GM11168 (cell line): ENCODE measurements around the gene PCDHB11.
"Not testable (repeated sequence)": the region's sequence is repeated elsewhere in the genome, so short reads cannot be mapped to it uniquely, and the experiment has no call there.

Source experiments
- in situ Hi-C: fragments of 300-500 bp; cut with MboI; formaldehyde crosslinking; loops from one replicate; pipeline ENCODE4 v1.12.0; 2022; ENCODE audit warnings: low sequenced_read_pairs; ENCODE audit not compliant: unreplicated experiment

PCDHB11 gene

DNA sequence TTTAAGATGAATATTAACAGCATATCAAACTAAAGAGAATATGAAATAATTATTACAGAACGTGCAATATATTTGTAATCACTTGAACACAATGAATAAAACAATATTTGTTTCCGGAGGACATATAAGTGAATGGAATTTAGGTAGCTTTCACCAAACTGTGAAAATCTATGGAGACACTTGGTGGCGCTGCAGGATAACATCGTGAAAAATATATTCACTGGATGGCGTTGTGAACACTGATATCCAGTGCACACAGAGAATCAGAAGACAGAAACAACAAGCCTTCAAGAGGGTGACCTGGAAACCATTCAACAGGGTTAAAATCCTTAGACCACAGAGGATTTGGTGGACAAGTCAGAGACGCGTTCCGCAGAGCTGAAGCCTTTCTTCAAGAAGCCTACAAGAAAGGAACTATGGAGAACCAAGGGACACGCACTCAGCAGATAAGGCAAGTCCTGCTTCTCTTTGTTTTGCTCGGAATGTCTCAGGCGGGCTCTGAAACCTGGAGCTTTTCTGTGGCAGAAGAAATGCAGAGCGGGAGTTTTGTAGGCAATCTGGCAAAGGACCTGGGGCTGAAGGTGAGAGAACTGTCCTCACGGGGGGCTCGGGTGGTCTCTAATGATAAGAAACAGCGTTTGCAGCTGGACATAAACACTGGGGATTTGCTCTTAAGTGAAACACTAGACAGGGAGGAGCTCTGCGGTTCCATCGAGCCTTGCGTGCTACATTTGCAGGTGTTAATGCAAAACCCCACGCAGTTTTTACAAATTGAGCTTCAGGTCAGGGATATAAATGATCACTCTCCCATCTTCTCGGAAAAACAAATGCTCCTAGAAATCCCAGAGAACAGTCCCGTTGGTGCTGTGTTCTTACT is at the start of gene PCDHB11:
Gene PCDHB11 (plus strand): TSS at position 269 of the 877 bp plus-strand sequence. CDS start 148 bp downstream, at position 417.
- in situ Hi-C loops = no loop called here

DNA sequence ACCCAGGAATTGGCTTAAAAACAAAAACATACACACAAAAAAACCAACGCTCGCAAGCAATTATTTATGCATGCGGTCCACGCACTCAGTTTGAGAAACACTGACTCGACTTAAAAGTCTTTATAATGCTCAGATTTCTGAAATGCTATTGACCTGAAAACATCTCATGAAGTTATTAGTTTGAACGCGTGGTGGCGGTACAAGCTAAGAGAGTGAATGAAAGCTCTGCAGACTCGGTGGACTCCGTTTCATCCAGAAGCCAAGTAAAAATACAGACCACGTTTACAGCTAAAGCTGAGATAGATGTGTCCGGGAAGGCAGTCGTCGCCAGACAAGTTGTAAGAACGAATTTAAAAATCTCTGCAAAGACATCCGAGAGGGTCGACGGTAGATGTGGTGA is 49.6 kb upstream of the PCDHB11 start, which contains the start of gene PCDHB6:
Gene PCDHB6 (plus strand): TSS at position 246 of the 400 bp plus-strand sequence. CDS start 201 bp downstream, outside the sequence.
- in situ Hi-C loops = no loop called here

DNA sequence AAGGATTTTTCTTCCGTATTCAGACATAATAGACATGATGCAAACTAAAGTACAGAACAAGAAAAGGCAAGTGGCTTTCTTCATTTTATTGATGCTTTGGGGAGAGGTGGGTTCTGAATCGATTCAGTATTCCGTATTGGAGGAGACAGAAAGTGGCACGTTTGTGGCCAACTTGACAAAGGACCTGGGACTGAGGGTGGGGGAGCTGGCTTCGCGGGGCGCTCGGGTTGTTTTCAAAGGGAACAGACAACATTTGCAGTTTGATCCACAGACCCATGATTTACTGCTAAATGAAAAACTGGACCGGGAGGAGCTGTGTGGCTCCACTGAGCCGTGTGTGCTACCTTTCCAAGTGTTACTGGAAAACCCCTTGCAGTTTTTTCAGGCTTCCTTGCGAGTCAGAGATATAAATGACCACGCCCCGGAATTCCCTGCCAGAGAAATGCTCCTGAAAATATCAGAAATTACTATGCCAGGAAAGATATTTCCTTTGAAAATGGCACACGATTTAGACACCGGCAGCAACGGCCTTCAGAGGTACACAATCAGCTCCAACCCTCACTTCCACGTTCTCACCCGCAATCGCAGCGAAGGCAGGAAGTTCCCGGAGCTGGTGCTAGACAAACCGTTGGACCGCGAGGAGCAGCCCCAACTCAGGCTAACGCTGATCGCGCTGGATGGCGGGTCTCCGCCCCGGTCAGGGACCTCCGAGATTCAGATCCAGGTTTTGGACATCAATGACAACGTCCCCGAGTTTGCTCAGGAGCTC is 49.0 kb upstream of the PCDHB11 start:
- in situ Hi-C loops = no loop called here

DNA sequence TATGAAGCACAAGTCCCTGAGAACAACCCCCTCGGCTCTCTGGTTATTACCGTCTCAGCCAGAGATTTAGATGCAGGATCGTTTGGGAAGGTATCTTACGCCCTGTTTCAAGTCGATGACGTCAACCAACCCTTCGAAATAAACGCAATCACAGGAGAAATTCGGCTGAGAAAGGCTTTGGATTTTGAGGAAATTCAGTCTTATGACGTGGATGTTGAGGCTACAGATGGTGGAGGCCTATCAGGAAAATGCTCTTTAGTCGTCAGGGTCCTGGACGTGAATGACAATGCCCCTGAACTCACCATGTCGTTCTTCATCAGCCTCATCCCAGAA is 48.5 kb upstream of the PCDHB11 start:
- in situ Hi-C loops = no loop called here

DNA sequence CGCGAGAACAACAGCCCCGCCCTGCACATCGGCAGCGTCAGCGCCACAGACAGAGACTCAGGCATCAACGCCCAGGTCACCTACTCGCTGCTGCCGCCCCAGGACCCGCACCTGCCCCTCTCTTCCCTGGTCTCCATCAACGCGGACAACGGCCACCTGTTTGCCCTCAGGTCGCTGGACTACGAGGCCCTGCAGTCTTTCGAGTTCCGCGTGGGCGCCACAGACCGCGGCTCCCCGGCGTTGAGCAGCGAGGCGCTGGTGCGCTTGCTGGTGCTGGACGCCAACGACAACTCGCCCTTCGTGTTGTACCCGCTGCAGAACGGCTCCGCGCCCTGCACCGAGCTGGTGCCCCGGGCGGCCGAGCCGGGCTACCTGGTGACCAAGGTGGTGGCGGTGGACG is 47.8 kb upstream of the PCDHB11 start:
- in situ Hi-C loops = not testable (repeated sequence)

DNA sequence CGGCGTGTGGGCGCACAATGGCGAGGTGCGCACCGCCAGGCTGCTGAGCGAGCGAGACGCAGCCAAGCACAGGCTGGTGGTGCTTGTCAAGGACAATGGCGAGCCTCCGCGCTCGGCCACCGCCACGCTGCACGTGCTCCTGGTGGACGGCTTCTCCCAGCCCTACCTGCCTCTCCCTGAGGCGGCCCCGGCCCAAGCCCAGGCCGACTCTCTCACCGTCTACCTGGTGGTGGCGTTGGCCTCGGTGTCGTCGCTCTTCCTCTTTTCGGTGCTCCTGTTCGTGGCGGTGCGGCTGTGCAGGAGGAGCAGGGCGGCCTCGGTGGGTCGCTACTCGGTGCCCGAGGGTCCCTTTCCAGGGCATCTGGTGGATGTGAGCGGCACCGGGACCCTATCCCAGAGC is 47.3 kb upstream of the PCDHB11 start:
- in situ Hi-C loops = not testable (repeated sequence)

DNA sequence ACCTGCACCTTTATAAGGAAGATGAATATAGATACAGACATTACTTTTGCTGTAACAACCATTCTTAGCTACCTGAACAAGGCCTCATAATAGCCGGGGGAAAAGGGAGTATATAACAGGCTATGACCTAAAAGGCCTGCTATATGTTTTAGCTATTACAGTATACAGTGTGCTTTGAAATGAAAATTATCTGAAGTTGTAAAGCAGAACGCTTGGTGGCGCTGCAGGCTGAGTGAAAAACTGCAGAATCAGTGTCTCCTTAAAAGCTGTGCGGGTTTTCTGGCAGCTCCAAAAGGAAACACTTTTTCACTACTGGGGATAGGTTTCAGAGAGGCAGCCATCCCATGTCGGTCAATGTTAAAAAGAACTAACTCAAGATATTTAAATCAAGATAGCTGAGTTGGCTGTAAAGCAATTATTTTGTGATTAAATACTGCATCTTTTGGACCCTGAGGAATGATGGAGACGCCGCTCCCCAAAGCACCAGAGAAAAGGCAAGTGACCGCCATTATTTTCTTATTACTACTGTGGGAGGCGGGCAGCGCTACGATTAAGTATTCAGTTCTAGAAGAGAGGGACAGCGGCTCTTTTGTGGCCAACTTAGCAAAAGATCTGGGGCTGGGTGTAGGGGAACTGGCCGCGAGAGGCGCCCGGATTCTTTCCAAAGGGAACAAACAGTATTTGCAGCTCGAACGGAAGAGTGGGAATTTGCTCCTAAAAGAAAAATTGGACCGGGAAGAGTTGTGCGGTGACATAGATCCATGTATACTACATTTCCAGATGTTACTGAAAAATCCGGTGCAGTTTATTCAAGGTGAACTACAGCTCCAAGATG is 43.7 kb upstream of the PCDHB11 start:
- in situ Hi-C loops = no loop called here

DNA sequence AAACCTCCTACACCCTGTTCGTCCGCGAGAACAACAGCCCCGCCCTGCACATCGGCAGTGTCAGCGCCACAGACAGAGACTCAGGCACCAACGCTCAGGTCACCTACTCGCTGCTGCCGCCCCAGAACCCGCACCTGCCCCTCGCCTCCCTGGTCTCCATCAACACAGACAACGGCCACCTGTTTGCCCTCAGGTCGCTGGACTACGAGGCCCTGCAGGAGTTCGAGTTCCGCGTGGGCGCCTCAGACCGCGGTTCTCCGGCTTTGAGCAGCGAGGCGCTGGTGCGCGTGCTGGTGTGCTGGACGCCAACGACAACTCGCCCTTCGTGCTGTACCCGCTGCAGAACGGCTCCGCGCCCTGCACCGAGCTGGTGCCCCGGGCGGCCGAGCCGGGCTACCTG is 42.1 kb upstream of the PCDHB11 start:
- in situ Hi-C loops = not testable (repeated sequence)

DNA sequence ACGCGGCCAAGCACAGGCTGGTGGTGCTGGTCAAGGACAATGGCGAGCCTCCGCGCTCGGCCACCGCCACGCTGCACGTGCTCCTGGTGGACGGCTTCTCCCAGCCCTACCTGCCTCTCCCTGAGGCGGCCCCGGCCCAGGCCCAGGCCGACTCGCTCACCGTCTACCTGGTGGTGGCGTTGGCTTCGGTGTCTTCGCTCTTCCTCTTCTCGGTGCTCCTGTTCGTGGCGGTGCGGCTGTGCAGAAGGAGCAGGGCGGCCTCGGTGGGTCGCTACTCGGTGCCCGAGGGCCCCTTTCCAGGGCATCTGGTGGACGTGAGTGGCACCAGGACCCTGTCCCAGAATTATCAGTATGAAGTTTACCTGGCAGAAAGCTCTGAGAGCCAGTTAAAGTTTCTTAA is 41.5 kb upstream of the PCDHB11 start:
- in situ Hi-C loops = not testable (repeated sequence)

DNA sequence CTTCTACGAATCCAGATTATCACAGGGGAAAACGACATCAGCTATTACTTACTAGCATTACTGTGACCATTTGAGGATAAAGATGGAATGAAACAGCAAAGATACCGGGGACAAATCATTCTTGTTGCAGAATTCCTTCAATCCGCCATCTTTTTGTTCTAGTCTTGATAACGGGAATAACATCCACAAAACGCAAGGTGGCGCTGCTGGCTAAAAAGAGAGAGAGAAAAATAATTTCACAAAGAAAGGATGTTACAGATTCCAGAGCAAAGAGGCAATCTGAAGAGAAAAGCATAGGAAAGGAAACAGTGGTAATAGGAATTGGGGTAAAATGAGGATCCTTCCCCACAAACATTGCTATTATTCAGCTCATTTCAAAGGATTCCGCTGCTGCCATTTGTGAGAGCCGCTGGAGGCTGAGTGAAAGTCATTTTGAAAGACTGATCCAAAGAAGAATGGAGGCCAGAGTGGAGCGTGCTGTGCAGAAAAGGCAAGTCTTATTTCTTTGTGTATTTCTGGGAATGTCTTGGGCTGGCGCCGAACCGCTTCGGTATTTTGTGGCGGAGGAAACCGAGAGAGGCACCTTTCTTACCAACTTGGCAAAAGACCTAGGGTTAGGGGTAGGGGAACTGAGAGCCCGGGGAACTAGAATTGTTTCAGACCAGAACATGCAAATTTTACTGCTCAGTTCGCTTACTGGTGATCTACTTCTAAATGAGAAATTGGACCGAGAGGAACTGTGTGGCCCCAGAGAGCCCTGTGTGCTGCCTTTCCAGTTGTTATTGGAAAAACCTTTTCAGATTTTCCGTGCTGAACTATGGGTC is 26.8 kb upstream of the PCDHB11 start, which contains the start of gene PCDHB7:
Gene PCDHB7 (plus strand): TSS at position 264 of the 824 bp plus-strand sequence. CDS start 192 bp downstream, at position 456.
- in situ Hi-C loops = no loop called here

DNA sequence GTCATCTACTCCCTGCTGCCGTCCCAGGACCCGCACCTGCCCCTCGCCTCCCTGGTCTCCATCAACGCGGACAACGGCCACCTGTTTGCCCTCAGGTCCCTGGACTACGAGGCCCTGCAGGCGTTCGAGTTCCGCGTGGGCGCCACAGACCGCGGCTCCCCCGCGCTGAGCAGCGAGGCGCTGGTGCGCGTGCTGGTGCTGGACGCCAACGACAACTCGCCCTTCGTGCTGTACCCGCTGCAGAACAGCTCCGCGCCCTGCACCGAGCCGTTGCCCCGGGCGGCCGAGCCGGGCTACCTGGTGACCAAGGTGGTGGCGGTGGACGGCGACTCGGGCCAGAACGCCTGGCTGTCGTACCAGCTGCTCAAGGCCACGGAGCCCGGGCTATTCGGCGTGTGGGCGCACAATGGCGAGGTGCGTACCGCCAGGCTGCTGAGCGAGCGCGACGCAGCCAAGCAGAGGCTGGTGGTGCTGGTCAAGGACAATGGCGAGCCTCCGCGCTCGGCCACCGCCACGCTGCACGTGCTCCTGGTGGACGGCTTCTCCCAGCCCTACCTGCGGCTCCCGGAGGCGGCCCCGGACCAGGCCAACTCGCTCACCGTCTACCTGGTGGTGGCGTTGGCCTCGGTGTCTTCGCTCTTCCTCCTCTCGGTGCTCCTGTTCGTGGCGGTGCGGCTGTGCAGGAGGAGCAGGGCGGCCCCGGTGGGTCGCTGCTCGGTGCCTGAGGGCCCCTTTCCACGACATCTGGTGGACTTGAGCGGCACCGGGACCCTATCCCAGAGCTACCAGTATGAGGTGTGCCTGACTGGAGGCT is 24.9 kb upstream of the PCDHB11 start:
- in situ Hi-C loops = not testable (repeated sequence)

DNA sequence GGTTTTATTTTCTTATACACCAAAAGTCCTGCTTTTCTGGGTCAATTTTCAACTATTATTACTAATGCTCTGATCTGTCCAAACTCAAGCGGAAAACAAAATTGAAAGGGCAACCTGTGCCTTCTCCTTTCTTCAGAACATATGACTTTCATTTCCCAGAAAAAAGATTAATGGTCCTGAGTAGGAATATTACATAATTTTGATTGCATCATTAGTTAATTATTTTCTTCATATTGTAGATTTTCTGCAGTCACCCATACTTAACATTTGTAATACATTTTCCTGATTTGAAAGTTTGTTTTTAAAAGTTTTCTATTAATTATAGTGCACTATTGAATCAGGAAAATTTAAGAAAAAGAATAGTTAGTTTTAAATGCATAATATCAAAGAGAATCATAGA is 23.5 kb upstream of the PCDHB11 start:
- in situ Hi-C loops = no loop called here

DNA sequence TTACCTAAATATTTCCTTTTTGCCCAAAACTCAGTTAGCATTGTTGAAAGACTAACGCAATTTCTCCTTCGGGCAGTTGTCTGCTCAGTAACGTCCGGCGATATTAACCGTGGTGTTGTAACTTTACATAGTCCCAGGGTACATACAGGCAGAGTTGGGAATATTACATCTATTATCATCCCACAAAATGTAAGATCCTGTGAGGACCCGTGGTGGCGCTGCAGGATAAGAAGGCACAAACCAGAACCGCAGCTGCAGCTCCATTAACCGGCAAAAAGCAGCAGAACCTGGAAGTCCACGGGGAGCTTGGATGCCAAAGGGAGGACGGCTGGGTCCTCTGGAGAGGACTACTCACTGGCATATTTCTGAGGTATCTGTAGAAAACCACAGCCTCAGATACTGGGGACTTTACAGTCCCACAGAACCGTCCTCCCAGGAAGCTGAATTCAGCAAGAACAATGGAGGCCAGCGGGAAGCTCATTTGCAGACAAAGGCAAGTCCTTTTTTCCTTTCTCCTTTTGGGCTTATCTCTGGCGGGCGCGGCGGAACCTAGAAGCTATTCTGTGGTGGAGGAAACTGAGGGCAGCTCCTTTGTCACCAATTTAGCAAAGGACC is 21.7 kb upstream of the PCDHB11 start, which contains the start of gene PCDHB8:
Gene PCDHB8 (plus strand): TSS at position 214 of the 615 bp plus-strand sequence. CDS start 245 bp downstream, at position 459.
- in situ Hi-C loops = not testable (repeated sequence)

DNA sequence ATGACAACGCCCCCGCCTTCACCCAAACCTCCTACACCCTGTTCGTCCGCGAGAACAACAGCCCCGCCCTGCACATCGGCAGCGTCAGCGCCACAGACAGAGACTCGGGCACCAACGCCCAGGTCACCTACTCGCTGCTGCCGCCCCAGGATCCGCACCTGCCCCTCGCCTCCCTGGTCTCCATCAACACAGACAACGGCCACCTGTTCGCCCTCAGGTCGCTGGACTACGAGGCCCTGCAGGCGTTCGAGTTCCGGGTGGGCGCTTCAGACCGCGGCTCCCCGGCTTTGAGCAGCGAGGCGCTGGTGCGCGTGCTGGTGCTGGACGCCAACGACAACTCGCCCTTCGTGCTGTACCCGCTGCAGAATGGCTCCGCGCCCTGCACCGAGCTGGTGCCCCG is 20.1 kb upstream of the PCDHB11 start:
- in situ Hi-C loops = not testable (repeated sequence)

DNA sequence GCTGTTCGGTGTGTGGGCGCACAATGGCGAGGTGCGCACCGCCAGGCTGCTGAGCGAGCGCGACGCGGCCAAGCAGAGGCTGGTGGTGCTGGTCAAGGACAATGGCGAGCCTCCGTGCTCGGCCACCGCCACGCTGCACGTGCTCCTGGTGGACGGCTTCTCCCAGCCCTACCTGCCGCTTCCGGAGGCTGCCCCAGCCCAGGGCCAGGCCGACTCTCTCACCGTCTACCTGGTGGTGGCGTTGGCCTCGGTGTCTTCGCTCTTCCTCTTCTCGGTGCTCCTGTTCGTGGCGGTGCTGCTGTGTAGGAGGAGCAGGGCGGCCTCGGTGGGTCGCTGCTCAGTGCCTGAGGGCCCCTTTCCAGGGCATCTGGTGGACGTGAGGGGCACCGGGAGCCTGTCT is 19.6 kb upstream of the PCDHB11 start:
- in situ Hi-C loops = not testable (repeated sequence)

DNA sequence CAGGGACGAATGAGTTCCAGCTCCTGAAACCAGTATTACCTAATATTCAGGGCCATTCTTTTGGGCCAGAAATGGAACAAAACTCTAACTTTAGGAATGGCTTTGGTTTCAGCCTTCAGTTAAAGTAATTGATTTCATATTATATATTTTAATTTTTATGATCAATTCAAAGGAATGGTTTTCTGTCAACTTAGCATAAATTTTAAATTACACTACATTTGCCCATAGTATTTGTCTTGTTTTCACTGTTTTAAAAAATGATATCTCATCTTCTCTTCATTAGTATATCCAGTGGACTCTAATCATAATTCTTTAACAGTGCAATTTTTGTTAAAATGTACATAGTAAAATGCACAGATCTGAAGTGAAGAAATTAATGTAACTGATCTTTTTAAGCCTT is 19.1 kb upstream of the PCDHB11 start:
- in situ Hi-C loops = no loop called here

DNA sequence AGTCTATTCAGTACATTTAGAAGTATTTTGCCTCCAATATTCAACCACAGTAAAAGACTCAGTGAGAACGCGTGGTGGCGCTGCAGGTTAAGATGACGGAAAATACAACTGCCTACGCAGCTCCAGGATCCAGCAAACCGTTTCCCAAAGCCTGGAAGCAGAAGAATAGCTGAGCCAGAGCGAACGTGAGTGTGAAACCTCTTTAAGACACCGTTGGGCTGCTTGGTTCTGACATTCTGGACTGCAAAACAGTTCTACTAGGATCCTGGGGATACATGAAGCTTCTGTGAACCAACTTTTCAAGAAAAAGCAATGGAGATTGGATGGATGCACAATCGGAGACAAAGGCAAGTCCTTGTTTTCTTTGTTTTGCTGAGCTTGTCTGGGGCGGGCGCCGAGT is 17.2 kb upstream of the PCDHB11 start, which contains the start of gene PCDHB16:
Gene PCDHB16 (plus strand): TSS at position 140 of the 400 bp plus-strand sequence. CDS start 173 bp downstream, at position 313.
- in situ Hi-C loops = no loop called here
